GM13977 (cell line): ENCODE results near the gene MAST3.

Experiments
- DNase-seq: peaks from one replicate; pipeline ENCODE4 v3.0.0; 2012; ENCODE audit warnings: low spot score
- CTCF ChIP-seq: IDR thresholded peaks from 2 replicates; pipeline ENCODE4 v1.5.1; 2012; ENCODE audit warnings: mild to moderate bottlenecking, control low read depth; ENCODE audit not compliant: insufficient read depth; ENCODE audit errors: extremely low read depth, missing control alignments
- in situ Hi-C: fragments of 300-500 bp; cut with MboI; formaldehyde crosslinking; loops from one replicate; pipeline ENCODE4 v1.12.0; 2022; ENCODE audit warnings: low sequenced_read_pairs, low pct_unique_long_range_greater_than_20kb, mixed read lengths, inconsistent platforms; ENCODE audit not compliant: unreplicated experiment

MAST3 gene

GRCh38 chr19:18128805-18129204 is 31.2 kb downstream of the MAST3 start:
- TF ChIP-seq CTCF: no peak
- in situ Hi-C loops: no loop called here
- no peak for DNase-seq

- in situ Hi-C loops: no loop called here
- DNase-seq: no peak
- TF ChIP-seq CTCF: no peak
Observed at GRCh38 chr19:18130523-18131242, 33.1 kb downstream of the MAST3 start.

GRCh38 chr19:18131841-18132596 is 34.4 kb downstream of the MAST3 start:
- in situ Hi-C loops: no loop called here
- TF ChIP-seq CTCF: no peak
- DNase-seq: no peak

GRCh38 chr19:18135712-18136584 is 38.4 kb downstream of the MAST3 start:
- no peak for DNase-seq
- no peak for TF ChIP-seq CTCF
- in situ Hi-C loops: no loop called here

- DNase-seq: no peak
- no peak for TF ChIP-seq CTCF
- in situ Hi-C loops: no loop called here
Observed at GRCh38 chr19:18137242-18137641, 39.7 kb downstream of the MAST3 start.

GRCh38 chr19:18137657-18138339 is 40.2 kb downstream of the MAST3 start:
- in situ Hi-C loops: no loop called here
- DNase-seq: no peak
- no peak for TF ChIP-seq CTCF
